Activated CD4-positive, alpha-beta T cell treated with anti-CD3 and anti-CD28 coated beads for 36 hours (primary cell): ENCODE data around the gene HNRNPL. TPM values are rescaled to one million over a fixed set of nuclear protein-coding genes. Genes with fewer than 3 reads are reported as not detected.
"Not testable (repeated sequence)": the region's sequence is repeated elsewhere in the genome, so short reads cannot be mapped to it uniquely, and the experiment has no call there.

ENCODE experiments used
- ATAC-seq: fragments of 200-7000 bp; cut with Tn5 transposase; one replicate; pipeline ENCODE4 v1.10.0; 2021; ENCODE audit warnings: mild to moderate bottlenecking, moderate library complexity
- CTCF ChIA-PET: fragments of 350-600 bp; sonication (Branson Sonifier 250); formaldehyde crosslinking; loops from one replicate; lab custom pipeline; 2021; ENCODE audit warnings: antibody characterized with exemption; lab: Charles Lee
- POLR2A ChIA-PET: fragments of 350-600 bp; sonication (Branson Sonifier 250); formaldehyde crosslinking; loops from one replicate; lab custom pipeline; 2021; ENCODE audit warnings: antibody characterized with exemption, inconsistent platforms; lab: Charles Lee
- DNase-seq: peaks from one replicate; pipeline ENCODE4 v3.0.0-alpha.2; 2020
- H3K27ac Mint-ChIP-seq: one replicate; pipeline ENCODE4 v1.8.0; 2021; ENCODE audit warnings: mixed read lengths
- H3K27me3 Mint-ChIP-seq: one replicate; pipeline ENCODE4 v1.8.0; 2021; ENCODE audit warnings: mixed read lengths
- H3K36me3 Mint-ChIP-seq: one replicate; pipeline ENCODE4 v1.8.0; 2021; ENCODE audit warnings: low read depth, mixed read lengths
- H3K4me1 Mint-ChIP-seq: one replicate; pipeline ENCODE4 v1.8.0; 2021; ENCODE audit warnings: mixed read lengths
- H3K4me3 Mint-ChIP-seq: one replicate; pipeline ENCODE4 v1.8.0; 2021; ENCODE audit warnings: mild to moderate bottlenecking, moderate library complexity, mixed read lengths
- H3K9me3 Mint-ChIP-seq: one replicate; pipeline ENCODE4 v1.8.0; 2021; ENCODE audit warnings: low read depth, mixed read lengths
- intact Hi-C, 2 experiments: fragments of 100-400 bp; cut with DNase I in 1 of 2; cut with micrococcal nuclease in 1 of 2; formaldehyde crosslinking; loops; one replicate each; pipeline versions ENCODE4 v1.14.2 to v1.15.1; 2022 to 2024; cut with DNase I, micrococcal nuclease
- total RNA-seq, 2 experiments: library from RNA; stranded (reverse); gene quantifications; one replicate each; pipeline ENCODE4 v1.2.3, GENCODE V29; 2021

Gene HNRNPL
- total RNA-seq, 2 experiments from 2014 or later: 714 to 722 TPM

DNA sequence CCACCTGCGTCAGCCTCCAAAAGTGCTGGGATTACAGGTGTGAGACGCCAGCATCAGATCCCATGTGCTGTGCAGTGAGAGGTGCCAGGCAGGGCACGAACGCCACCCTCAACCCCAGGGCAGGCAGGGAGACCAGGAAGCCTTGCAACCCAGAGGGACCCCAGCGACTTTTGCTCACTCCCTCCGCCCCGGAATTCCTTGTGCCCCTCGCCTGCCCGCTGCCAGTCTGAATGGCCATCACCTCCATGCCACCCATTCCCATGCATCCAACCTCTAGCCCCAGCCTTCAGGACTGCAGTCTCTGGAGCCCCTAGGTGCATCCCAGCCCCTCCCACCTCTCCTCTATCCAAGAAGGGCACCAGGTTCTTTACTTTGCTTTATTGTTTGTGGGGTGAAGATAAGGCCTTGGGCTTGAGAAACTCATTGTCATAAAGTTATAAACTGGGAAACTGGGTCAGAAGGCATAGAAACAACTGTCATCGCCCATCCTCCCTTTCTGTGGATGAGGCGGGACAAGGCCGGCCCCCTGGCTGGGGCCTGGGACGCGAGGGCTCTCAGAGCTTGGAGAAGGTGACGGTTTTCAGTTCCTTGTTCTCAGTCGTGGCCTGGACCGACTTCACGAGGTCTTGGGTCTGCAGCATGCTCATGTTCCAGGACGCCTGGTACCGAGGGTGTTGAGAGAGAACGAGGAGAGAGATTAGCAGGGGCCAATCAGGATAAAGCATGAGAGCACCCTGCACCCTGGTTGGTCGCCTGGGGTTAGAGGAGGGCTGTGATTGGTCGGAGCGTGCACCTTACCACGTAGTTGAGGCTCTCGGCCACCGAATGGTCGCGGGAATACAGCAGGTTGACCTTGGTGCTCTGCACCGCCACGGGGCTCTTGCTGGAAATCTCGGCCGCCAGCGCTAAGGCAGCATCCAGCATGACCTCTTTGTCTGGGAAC lies 34.5 kb downstream of the HNRNPL start:
- POLR2A ChIA-PET: interaction anchor here (0.6 to 0.7 kb wide), 2 partner anchors 85 to 362 kb away, joined by 3 read pairs; no protein-coding TSS in a partner anchor
- Mint-ChIP-seq H3K36me3 (peaks cover 17% of the 10 kb centered on the region), H3K4me3 (no peak overlapping the region), H3K27me3 (no peaks in the 10 kb centered on the region), H3K9me3 (no peaks in the 10 kb centered on the region), H3K27ac (no peak overlapping the region), H3K4me1 (no peaks in the 10 kb centered on the region)
- intact Hi-C loops: no loop called here
- CTCF ChIA-PET: no interaction called here
- no peak for ATAC-seq
- no peak for DNase-seq

DNA sequence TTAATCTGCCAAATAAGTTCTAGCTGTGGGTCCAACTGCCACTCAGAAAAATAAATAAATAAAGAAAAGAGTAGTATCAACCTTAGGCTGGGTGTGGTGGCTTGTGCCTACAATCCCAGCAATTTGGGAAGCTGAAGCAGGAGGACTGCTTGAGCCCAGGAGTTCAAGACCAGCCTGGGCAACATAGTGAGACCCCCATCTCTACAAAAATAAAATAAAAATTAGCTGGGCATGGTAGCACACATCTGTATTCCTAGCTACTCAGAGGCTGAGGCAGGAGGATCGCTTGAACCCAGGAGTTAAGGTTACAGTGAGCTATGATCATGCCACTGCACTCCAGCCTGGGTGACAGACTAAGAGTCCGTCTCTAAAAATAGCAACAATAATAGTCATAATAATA lies 35.9 kb downstream of the HNRNPL start:
- H3K27ac Mint-ChIP-seq, H3K27me3 Mint-ChIP-seq, H3K4me3 Mint-ChIP-seq, ATAC-seq, DNase-seq, H3K9me3 Mint-ChIP-seq, intact Hi-C loops, H3K4me1 Mint-ChIP-seq: not testable (repeated sequence)
- CTCF ChIA-PET: interaction anchor here (1.0 kb wide), 1 partner anchor 57 kb away, joined by 3 read pairs; no protein-coding TSS in a partner anchor
- POLR2A ChIA-PET: interaction anchor here (0.6 to 0.9 kb wide), 4 partner anchors 18 to 90 kb away, joined by 3 to 4 read pairs (median 3); no protein-coding TSS in a partner anchor
- H3K36me3 Mint-ChIP-seq: peaks cover 17% of the 10 kb centered on the region

DNA sequence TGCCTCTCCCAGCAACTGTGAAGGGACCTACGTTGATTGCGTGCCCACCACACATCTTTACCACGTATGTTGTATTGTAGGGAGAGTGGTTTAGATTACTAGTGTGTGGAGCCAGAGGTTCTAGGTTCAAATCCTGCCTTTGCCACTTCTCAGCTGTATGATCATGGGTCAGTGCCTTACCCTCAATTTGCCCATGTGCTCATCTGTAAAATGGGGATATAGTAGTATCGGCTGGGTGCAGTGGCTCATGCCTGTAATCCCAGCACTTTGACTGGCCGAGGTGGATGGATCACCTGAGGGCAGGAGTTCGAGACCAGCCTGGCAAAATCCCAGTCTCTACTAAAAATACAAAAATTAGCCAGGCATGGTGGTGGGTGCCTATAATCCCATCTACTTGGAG lies 36.5 kb downstream of the HNRNPL start:
- Mint-ChIP-seq H3K4me1 (no peaks in the 10 kb centered on the region), H3K27me3 (no peaks in the 10 kb centered on the region), H3K4me3 (no peak overlapping the region), H3K9me3 (no peaks in the 10 kb centered on the region), H3K27ac (no peak overlapping the region), H3K36me3 (peaks cover 17% of the 10 kb centered on the region)
- ATAC-seq (no peak), DNase-seq (no peak)
- ChIA-PET CTCF (interaction anchor here (1.0 kb wide), 1 partner anchor 58 kb away, joined by 3 read pairs; no protein-coding TSS in a partner anchor), POLR2A (interaction anchor here (0.6 to 0.7 kb wide), 2 partner anchors 19 to 41 kb away, joined by 3 to 4 read pairs; no protein-coding TSS in a partner anchor)
- intact Hi-C loops: no loop called here

DNA sequence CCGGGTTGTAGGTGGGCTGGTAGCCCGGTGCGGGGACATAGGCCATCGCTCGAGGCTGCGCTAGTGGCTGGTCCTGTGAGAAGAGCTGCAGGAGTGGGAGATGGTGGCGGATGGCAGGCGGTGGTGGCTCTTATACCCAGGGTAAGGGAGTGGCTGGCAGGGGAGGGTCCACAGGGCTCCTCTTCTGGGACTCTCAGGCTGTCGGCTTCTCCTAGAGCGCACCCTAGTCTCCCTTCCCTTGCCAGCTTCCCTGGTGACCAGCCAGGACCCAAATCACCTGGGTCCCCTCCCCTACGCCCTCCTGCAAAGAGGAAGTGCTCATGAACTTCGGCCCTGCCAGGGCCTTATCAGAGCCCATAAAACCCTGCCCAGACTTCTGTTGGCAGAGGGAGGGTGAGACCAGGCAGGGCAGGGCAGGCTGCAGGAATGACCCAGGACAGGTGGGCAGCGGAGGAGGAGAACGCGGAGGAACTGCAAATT lies 36.9 kb downstream of the HNRNPL start, which contains the start of gene LGALS4:
Gene LGALS4, minus strand, starts transcription at position 105 of the 480 bp plus-strand sequence. Its CDS starts 59 bp downstream, at position 46.
- no peak within 1 kb of the TSS for H3K27ac Mint-ChIP-seq
- peaks cover 17% of the 10 kb centered on the region for H3K36me3 Mint-ChIP-seq
- POLR2A ChIA-PET: interaction anchor here (0.6 kb wide), 1 partner anchor 29 kb away, joined by 4 read pairs; no protein-coding TSS in a partner anchor
- intact Hi-C loops: no loop called here
- ATAC-seq: no peak
- no peak for DNase-seq
- no peaks in the 10 kb centered on the region for H3K27me3 Mint-ChIP-seq
- no peak within 1 kb of the TSS for H3K4me3 Mint-ChIP-seq
- CTCF ChIA-PET: interaction anchor here (1.0 kb wide), 1 partner anchor 58 kb away, joined by 3 read pairs; no protein-coding TSS in a partner anchor
- H3K9me3 Mint-ChIP-seq: no peaks in the 10 kb centered on the region
- H3K4me1 Mint-ChIP-seq: no peaks in the 10 kb centered on the region

DNA sequence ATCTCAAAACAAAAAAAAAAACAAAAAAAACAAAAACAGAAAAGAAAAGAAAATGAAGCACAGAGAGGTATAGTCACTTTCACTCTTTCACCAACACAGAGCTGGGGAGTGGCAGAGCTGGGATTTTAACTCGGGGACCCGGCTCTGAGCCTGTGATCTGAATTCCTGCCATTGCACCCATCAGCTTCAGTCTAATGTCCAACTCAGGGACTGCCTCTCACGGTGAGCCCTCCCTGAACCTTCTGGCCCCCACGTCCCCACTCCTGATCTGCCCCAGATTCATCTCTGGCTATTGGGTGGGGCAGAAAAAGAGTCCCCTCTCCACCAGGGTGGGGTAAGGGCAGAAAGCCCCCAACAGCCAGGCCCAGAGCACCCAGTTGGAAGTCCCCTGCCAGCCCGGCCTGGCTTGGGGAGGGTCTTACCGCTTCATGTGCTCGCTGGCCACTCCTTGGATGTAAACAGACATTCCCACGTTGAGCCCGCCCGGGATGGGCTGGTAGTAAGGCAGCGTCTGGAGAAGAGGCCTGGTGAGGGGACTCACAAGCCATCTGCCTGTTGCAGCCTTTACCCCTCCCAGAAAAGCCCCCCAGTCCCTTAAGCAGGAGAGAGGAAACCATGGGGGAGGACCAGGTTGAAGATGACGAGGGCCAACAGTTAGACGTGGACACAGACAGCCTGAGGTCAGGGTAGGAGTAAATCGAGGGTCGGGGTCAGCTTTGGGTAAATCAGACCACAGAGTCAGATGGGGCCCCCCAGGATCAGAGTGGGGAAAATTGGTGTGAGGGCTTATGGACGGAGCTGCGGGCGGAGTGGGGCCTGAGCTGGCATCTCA lies 37.6 kb downstream of the HNRNPL start:
- no peak overlapping the region for H3K4me3 Mint-ChIP-seq
- no peaks in the 10 kb centered on the region for H3K9me3 Mint-ChIP-seq
- intact Hi-C loops: no loop called here
- H3K4me1 Mint-ChIP-seq: no peaks in the 10 kb centered on the region
- H3K27me3 Mint-ChIP-seq: no peaks in the 10 kb centered on the region
- ChIA-PET CTCF (interaction anchor here (0.8 kb wide), 1 partner anchor 22 kb away, joined by 3 read pairs; no protein-coding TSS in a partner anchor), POLR2A (interaction anchor here (0.6 kb wide), 1 partner anchor 29 kb away, joined by 4 read pairs; no protein-coding TSS in a partner anchor)
- DNase-seq (no peak), ATAC-seq (no peak)
- peaks cover 12% of the 10 kb centered on the region for H3K36me3 Mint-ChIP-seq
- no peak overlapping the region for H3K27ac Mint-ChIP-seq

DNA sequence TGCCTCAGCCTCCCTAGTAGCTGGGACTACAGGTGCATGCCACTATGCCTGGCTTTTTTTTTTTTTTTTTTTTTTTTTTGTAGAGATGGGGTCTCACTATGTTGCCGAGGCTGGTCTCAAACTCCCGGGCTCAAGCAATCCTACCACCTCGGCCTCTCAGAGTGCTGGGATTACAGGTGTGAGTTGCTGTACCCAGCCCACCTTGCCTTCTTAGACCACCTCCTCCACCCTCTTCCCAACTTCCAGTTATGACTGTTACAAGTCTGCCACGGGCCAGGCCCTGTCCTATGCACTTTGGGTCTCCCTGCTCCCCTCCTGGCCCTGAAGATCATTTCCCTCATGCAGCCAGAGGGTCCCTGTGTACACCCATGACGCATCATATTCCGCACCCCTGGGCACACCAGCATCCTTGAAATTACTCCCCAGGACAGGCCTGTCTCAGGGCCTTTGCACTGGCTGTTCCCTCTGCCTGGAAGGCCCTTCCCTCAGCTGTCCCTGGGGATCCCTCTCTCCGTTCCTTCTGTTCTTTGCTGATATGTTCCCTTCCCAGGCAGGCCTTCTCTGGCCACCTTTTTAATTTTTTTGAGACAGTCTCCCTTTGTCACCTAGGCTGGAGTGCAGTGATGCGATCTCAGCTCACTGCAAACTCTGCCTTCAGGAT lies 40.1 kb downstream of the HNRNPL start:
- Mint-ChIP-seq H3K27ac (no peak overlapping the region), H3K9me3 (no peaks in the 10 kb centered on the region), H3K4me3 (no peak overlapping the region), H3K36me3 (no peaks in the 10 kb centered on the region), H3K4me1 (peaks cover 6% of the 10 kb centered on the region), H3K27me3 (no peaks in the 10 kb centered on the region)
- ChIA-PET POLR2A (interaction anchor here (0.7 kb wide), 1 partner anchor 39 kb away, joined by 3 read pairs; no protein-coding TSS in a partner anchor), CTCF (no interaction called here)
- DNase-seq (no peak), ATAC-seq (no peak)
- intact Hi-C loops: no loop called here

DNA sequence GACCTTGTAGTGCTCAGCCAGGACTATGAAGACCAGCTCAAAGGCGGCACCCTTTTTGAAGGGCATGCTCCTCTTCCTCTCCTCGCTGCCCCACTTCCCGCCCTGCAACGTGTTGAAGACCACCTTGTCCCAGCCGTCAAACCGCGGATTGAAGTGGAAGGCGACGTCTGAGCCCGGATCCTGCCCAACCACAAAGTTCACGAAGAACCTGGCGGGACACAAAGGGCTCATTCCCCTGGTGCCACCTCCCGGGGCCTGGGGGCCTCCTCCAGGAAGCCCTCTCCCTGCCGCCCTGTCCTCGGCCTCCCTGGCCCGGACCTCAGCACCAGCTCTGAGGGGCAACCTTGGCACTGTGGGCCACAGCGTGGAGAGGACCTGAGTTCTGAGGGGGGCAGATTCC lies 41.0 kb downstream of the HNRNPL start:
- ChIA-PET CTCF (interaction anchor here (0.6 to 0.8 kb wide), 2 partner anchors 70 to 283 kb away, joined by 3 read pairs; no protein-coding TSS in a partner anchor), POLR2A (interaction anchor here (0.5 kb wide), 1 partner anchor 77 kb away, joined by 4 read pairs; no protein-coding TSS in a partner anchor)
- intact Hi-C loops: no loop called here
- H3K9me3 Mint-ChIP-seq: no peaks in the 10 kb centered on the region
- no peaks in the 10 kb centered on the region for H3K27me3 Mint-ChIP-seq
- H3K4me1 Mint-ChIP-seq: peaks cover 6% of the 10 kb centered on the region
- DNase-seq (no peak), ATAC-seq (no peak)
- H3K4me3 Mint-ChIP-seq: no peak overlapping the region
- H3K27ac Mint-ChIP-seq: no peak overlapping the region
- no peaks in the 10 kb centered on the region for H3K36me3 Mint-ChIP-seq

DNA sequence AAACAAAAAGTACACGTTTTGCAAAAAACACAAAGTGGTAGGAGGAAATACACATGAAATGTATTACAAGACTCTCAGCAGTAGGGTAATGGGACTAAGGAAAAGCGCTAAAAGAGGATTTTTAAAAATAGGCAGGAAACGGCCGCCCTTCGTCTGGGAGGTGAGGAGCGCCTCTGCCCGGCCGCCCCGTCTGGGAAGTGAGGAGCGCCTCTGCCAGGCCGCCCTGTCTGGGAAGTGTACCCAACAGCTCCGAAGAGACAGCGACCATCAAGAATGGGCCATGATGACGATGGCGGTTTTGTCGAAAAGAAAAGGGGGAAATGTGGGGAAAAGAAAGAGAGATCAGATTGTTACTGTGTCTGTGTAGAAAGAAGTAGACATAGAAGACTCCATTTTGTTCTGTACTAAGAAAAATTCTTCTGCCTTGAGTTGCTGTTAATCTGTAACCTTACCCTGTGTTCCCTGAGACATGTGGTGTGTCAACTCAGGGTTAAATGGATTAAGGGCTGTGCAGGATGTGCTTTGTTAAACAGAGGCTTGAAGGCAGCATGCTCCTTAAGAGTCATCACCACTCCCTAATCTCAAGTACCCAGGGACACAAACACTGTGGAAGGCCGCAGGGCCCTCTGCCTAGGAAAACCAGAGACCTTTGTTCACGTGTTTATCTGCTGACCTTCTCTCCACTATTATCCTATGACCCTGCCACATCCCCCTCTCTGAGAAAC lies 42.2 kb downstream of the HNRNPL start:
- intact Hi-C loops, H3K4me1 Mint-ChIP-seq, ATAC-seq: not testable (repeated sequence)

DNA sequence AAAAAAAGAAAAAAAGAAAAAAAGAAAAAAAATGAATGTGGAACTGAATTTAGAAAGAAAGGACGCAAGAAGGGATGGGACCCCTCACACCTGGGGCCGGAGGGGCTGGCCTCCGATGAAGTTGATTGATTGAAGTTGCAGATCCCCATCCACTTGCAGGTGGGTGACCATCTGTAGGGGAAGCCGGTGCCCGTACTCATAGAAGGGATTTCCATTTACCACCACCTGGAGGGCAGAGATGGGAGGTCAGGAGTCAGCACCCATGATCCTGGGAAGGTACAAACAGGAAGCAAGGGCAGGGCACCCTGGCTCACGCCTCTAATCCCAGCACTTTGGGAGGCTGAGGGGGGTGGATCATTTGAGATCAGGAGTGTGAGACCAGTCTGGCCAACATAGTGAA lies 43.4 kb downstream of the HNRNPL start:
- intact Hi-C loops: no loop called here
- no peaks in the 10 kb centered on the region for H3K9me3 Mint-ChIP-seq
- ATAC-seq: no peak
- CTCF ChIA-PET: no interaction called here
- no peak for DNase-seq
- POLR2A ChIA-PET: interaction anchor here (0.7 kb wide), 1 partner anchor 32 kb away, joined by 3 read pairs; no protein-coding TSS in a partner anchor
- H3K27ac Mint-ChIP-seq: no peak overlapping the region
- H3K4me3 Mint-ChIP-seq: no peak overlapping the region
- no peaks in the 10 kb centered on the region for H3K36me3 Mint-ChIP-seq
- H3K27me3 Mint-ChIP-seq: no peaks in the 10 kb centered on the region
- H3K4me1 Mint-ChIP-seq: peaks cover 6% of the 10 kb centered on the region

More for the DNA sequence above, 42.2 kb downstream of the HNRNPL start:
- DNase-seq, H3K27ac Mint-ChIP-seq, POLR2A ChIA-PET, H3K4me3 Mint-ChIP-seq, H3K27me3 Mint-ChIP-seq, H3K36me3 Mint-ChIP-seq, H3K9me3 Mint-ChIP-seq: not testable (repeated sequence)
- CTCF ChIA-PET: interaction anchor here (0.7 kb wide), 1 partner anchor 15 kb away, joined by 4 read pairs; no protein-coding TSS in a partner anchor

DNA sequence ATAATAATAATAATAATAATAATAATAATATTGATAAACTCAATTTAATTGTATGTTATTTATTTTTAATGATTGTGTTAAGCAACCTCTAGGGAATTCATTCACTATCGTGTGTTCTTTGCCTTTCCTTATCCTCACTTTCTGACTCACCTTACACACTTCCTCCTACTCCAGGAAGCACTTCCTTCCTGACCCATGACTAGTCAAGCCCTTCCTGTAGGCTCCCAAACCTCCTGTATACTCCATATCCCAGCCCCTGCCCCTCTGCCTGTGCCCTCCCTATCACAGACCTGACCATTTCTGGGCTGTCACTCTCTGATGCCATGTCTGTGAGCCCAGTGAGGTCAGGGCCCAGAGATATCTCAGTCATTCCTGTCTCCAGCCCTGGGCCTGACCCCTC lies 44.6 kb downstream of the HNRNPL start:
- DNase-seq (no peak), ATAC-seq (no peak)
- intact Hi-C loops: no loop called here
- ChIA-PET CTCF (interaction anchor here (0.6 kb wide), 1 partner anchor 150 kb away, joined by 3 read pairs; no protein-coding TSS in a partner anchor), POLR2A (interaction anchor here (0.7 kb wide), 1 partner anchor 1416 kb away, joined by 5 read pairs; no protein-coding TSS in a partner anchor)
- no peaks in the 10 kb centered on the region for H3K36me3 Mint-ChIP-seq
- H3K4me1 Mint-ChIP-seq: peaks cover 6% of the 10 kb centered on the region
- H3K9me3 Mint-ChIP-seq: no peaks in the 10 kb centered on the region
- H3K27me3 Mint-ChIP-seq: no peaks in the 10 kb centered on the region
- H3K4me3 Mint-ChIP-seq: no peak overlapping the region
- H3K27ac Mint-ChIP-seq: no peak overlapping the region
